ENCODE measurements around the gene FCN2. TPM values are rescaled to one million over a fixed set of nuclear protein-coding genes. Genes with fewer than 3 reads are reported as not detected.

Gene FCN2
- total RNA-seq, 1 donor from 2014 or later: not detected

DNA sequence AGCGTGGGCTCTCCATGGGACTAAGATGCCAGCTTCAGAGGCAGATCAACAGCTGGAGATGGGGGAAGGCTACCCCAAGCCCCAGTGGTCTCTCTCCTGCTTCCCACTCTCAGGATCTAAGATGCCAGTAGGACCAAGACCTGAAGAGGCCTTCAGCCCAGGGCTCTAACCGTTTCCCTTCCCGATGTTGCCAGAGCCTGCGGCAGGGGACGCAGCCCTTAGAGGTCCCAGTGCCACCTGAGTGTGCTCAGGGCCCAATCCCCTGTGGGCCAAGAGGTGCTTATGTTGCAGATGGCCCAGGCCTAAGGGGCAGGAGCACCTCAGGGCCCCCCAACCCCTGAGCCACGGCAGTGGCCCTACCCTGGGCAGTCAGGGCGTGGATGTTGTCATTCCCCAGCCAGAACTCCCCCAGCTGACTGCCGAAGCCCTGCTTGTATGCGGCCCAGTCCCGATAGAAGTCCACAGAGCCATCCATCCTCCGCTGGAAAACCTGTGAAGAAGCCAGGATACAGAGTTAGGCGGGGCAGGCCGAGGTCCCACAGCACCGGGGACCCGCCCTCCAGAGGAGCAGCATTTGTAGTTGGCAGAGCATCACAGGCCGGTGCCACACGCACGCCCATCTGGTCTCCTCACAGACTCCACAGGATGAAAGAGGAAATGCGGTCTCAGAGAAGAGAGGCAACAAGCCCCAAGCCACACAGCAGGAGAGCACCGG is 31.7 kb downstream of the FCN2 start:
- TF ChIP-seq, protein P1, sequence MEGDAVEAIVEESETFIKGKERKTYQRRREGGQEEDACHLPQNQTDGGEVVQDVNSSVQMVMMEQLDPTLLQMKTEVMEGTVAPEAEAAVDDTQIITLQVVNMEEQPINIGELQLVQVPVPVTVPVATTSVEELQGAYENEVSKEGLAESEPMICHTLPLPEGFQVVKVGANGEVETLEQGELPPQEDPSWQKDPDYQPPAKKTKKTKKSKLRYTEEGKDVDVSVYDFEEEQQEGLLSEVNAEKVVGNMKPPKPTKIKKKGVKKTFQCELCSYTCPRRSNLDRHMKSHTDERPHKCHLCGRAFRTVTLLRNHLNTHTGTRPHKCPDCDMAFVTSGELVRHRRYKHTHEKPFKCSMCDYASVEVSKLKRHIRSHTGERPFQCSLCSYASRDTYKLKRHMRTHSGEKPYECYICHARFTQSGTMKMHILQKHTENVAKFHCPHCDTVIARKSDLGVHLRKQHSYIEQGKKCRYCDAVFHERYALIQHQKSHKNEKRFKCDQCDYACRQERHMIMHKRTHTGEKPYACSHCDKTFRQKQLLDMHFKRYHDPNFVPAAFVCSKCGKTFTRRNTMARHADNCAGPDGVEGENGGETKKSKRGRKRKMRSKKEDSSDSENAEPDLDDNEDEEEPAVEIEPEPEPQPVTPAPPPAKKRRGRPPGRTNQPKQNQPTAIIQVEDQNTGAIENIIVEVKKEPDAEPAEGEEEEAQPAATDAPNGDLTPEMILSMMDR (IDR thresholded peaks at IDR 0.05): no peak
- no peaks in the 10 kb centered on the region for H3K36me3 Mint-ChIP-seq (ENCODE audit: unreplicated experiment)
- no peak overlapping the region for H3K27ac Mint-ChIP-seq (ENCODE audit: unreplicated experiment)
- H3K4me1 Mint-ChIP-seq (ENCODE audit: unreplicated experiment): no peaks in the 10 kb centered on the region
- H3K4me3 Mint-ChIP-seq (ENCODE audit: unreplicated experiment): no peak overlapping the region
- DNase-seq (ENCODE audit: extremely low spot score, unreplicated experiment): peak; percentile 80
- H3K27me3 Mint-ChIP-seq (ENCODE audit: unreplicated experiment): peaks cover 36% of the 10 kb centered on the region
- no peaks in the 10 kb centered on the region for H3K9me3 Mint-ChIP-seq (ENCODE audit: unreplicated experiment)

DNA sequence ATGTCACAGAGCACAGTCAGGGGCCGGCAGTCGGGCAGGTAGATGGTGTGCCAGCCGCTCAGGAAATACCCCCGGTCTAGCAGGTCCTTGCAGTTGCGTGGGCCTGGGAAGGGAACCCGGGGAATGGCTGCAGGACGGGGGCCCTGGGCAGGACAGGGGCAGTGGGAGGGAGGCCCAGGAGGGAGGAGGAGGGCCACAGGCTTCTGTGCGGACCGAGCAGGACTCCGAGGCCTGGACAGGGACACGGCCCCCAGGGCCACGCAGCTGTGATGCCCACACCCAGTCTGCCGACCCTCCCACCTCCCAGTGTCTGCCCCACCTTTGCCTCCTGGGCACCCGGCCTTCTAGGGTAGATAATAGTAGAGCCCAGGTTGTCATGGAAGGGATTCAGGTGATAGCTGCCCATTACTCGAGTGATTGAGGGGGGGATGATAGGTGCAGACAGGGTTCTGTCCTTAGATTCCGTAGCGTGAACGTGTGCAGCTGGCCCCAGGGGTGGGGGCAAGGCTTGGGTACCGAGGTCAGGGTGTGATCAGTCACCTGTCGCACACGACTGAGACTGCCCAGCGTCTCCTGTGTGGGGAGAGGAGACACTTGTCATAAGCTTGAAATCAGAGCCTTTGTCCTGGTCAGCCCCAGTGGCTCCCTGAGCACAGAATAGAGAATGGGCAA is 32.6 kb downstream of the FCN2 start:
- TF ChIP-seq, protein P1 (IDR thresholded peaks at IDR 0.05): no peak
- H3K4me1 Mint-ChIP-seq (ENCODE audit: unreplicated experiment): no peaks in the 10 kb centered on the region
- H3K4me3 Mint-ChIP-seq (ENCODE audit: unreplicated experiment): no peak overlapping the region
- H3K27me3 Mint-ChIP-seq (ENCODE audit: unreplicated experiment): peaks cover 31% of the 10 kb centered on the region
- H3K36me3 Mint-ChIP-seq (ENCODE audit: unreplicated experiment): no peaks in the 10 kb centered on the region
- H3K27ac Mint-ChIP-seq (ENCODE audit: unreplicated experiment): no peak overlapping the region
- H3K9me3 Mint-ChIP-seq (ENCODE audit: unreplicated experiment): no peaks in the 10 kb centered on the region
- DNase-seq (ENCODE audit: extremely low spot score, unreplicated experiment): peak; percentile 79

GRCh38 chr9:134913713-134914500 is 33.3 kb downstream of the FCN2 start:
- Mint-ChIP-seq H3K27me3 (ENCODE audit: unreplicated experiment) (peaks cover 33% of the 10 kb centered on the region), H3K4me3 (ENCODE audit: unreplicated experiment) (no peak overlapping the region), H3K27ac (ENCODE audit: unreplicated experiment) (no peak overlapping the region), H3K4me1 (ENCODE audit: unreplicated experiment) (no peaks in the 10 kb centered on the region), H3K36me3 (ENCODE audit: unreplicated experiment) (no peaks in the 10 kb centered on the region), H3K9me3 (ENCODE audit: unreplicated experiment) (peaks cover 5% of the 10 kb centered on the region)
- TF ChIP-seq, protein P1 (IDR thresholded peaks at IDR 0.05): no peak
- DNase-seq (ENCODE audit: extremely low spot score, unreplicated experiment): peak; percentile 82

DNA sequence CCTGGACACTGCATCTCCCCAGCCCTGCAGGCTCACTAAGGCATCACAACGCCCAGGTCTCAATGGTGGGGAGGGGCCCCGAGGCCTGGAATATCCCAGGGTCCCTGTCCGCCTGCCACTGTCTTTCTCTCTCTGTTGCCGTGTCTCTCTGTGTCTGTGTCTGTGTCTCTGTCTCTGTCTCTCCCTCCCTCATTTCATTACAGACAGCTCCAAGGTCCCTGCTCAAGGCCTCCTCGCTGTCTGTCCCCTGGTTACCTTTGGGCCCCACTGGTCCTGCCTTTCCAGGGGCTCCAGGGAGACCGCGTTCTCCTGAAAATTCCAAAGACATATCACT is 33.9 kb downstream of the FCN2 start:
- H3K36me3 Mint-ChIP-seq (ENCODE audit: unreplicated experiment): no peaks in the 10 kb centered on the region
- TF ChIP-seq, protein P1 (IDR thresholded peaks at IDR 0.05): no peak
- no peak overlapping the region for H3K27ac Mint-ChIP-seq (ENCODE audit: unreplicated experiment)
- no peaks in the 10 kb centered on the region for H3K4me1 Mint-ChIP-seq (ENCODE audit: unreplicated experiment)
- peak; percentile 54 for DNase-seq (ENCODE audit: extremely low spot score, unreplicated experiment)
- H3K4me3 Mint-ChIP-seq (ENCODE audit: unreplicated experiment): no peak overlapping the region
- peaks cover 28% of the 10 kb centered on the region for H3K27me3 Mint-ChIP-seq (ENCODE audit: unreplicated experiment)
- peaks cover 5% of the 10 kb centered on the region for H3K9me3 Mint-ChIP-seq (ENCODE audit: unreplicated experiment)

Measured in osteocyte (in vitro differentiated cells).